CD8-positive, alpha-beta memory T cell (primary cell): ENCODE results near the gene PRKAG2. TPM values are rescaled to one million over a fixed set of nuclear protein-coding genes. Genes with fewer than 3 reads are reported as not detected.
A peak's percentile ranks its signal among the peaks of the same experiment; 100 is the strongest.
"Not testable (repeated sequence)": the region's sequence is repeated elsewhere in the genome, so short reads cannot be mapped to it uniquely, and the experiment has no call there.

Source experiments
- CTCF ChIA-PET: fragments of 350-600 bp; sonication (Branson Sonifier 250); formaldehyde crosslinking; loops from one replicate; lab custom pipeline; 2021; ENCODE audit warnings: antibody characterized with exemption; lab: Charles Lee
- POLR2A ChIA-PET: fragments of 350-600 bp; sonication (Branson Sonifier 250); formaldehyde crosslinking; loops from one replicate; lab custom pipeline; 2021; ENCODE audit warnings: antibody characterized with exemption; lab: Charles Lee
- DNase-seq, 5 donors: peaks; one replicate each; pipeline versions ENCODE4 v3.0.0 to v3.0.0-alpha.2; 2020 to 2022; ENCODE audit warnings: mixed read lengths in 1 of 5
- H3K27ac ChIP-seq: one replicate; pipeline ENCODE4 v1.7.0; 2013; ENCODE audit warnings: low read depth, mild to moderate bottlenecking, low read length, moderate library complexity
- H3K27me3 ChIP-seq: 2 replicates; pipeline ENCODE4 v1.7.0; 2013; ENCODE audit warnings: low read length, mild to moderate bottlenecking; ENCODE audit not compliant: insufficient read depth, poor library complexity, severe bottlenecking
- H3K36me3 ChIP-seq: 2 replicates; pipeline ENCODE4 v1.7.0; 2013; ENCODE audit warnings: mild to moderate bottlenecking, low read length, moderate library complexity; ENCODE audit not compliant: insufficient read depth
- H3K4me1 ChIP-seq: 2 replicates; pipeline ENCODE4 v1.7.0; 2013; ENCODE audit warnings: mild to moderate bottlenecking, low read length, moderate library complexity; ENCODE audit not compliant: insufficient read depth
- H3K4me3 ChIP-seq: 2 replicates; pipeline ENCODE4 v1.7.0; 2013; ENCODE audit warnings: mild to moderate bottlenecking, low read length
- H3K9me3 ChIP-seq: 2 replicates; pipeline ENCODE4 v1.7.0; 2013; ENCODE audit warnings: mild to moderate bottlenecking, low read length
- H3K27ac Mint-ChIP-seq, 8 donors: one replicate each; pipeline ENCODE4 v1.8.0; 2020 to 2021; ENCODE audit warnings: mixed read lengths in 8 of 8, mild to moderate bottlenecking in 6 of 8, inconsistent platforms in 3 of 8, moderate library complexity in 3 of 8
- H3K27me3 Mint-ChIP-seq, 2 donors: one replicate each; pipeline ENCODE4 v1.8.0; 2020 to 2021; ENCODE audit warnings: mixed read lengths in 2 of 2, mild to moderate bottlenecking in 1 of 2, moderate library complexity in 1 of 2
- H3K36me3 Mint-ChIP-seq, 3 donors: one replicate each; pipeline ENCODE4 v1.8.0; 2020 to 2021; ENCODE audit warnings: mixed read lengths in 3 of 3, inconsistent platforms in 1 of 3, mild to moderate bottlenecking in 1 of 3
- H3K4me1 Mint-ChIP-seq, 3 donors: one replicate each; pipeline ENCODE4 v1.8.0; 2020 to 2021; ENCODE audit warnings: mixed read lengths in 3 of 3, inconsistent platforms in 1 of 3, mild to moderate bottlenecking in 1 of 3
- H3K4me3 Mint-ChIP-seq, 7 donors: one replicate each; pipeline ENCODE4 v1.8.0; 2020 to 2021; ENCODE audit warnings: mixed read lengths in 7 of 7, mild to moderate bottlenecking in 6 of 7, moderate library complexity in 4 of 7, inconsistent platforms in 2 of 7
- H3K9me3 Mint-ChIP-seq, 5 donors: one replicate each; pipeline ENCODE4 v1.8.0; 2020 to 2022; ENCODE audit warnings: mixed read lengths in 5 of 5, mild to moderate bottlenecking in 3 of 5, moderate library complexity in 2 of 5, inconsistent platforms in 1 of 5
- polyA plus RNA-seq: library from polyadenylated mRNA; unstranded; fragments of 300-500 nt; fragmentation: Illumina TruSeq; gene quantifications from one replicate; pipeline ENCODE4 v1.2.3, GENCODE V29; 2021
- total RNA-seq, 2 experiments: library from RNA; stranded (reverse); gene quantifications; one replicate each; pipeline ENCODE4 v1.2.3, GENCODE V29; 2021

The PRKAG2 gene
- total and polyA plus RNA-seq, 3 experiments from 2014 or later: 23.1 to 31.4 (median 27.2) TPM

GRCh38 chr7:151799506-151799905 lies 77.4 kb downstream of the PRKAG2 start:
- no peak for DNase-seq
- Mint-ChIP-seq H3K4me1 (peaks cover 18 to 27% (median 22%) of the 10 kb centered on the region in 3 donors), H3K27me3 (no peaks in the 10 kb centered on the region), H3K4me3 (no peak overlapping the region), H3K9me3 (no peaks in the 10 kb centered on the region), H3K36me3 (peaks cover 0 to 4% (median 0%) of the 10 kb centered on the region in 3 donors), H3K27ac (peak overlapping the region in 1 of 8 donors; percentile 45)
- ChIA-PET CTCF (interaction anchor here (1.7 to 1.8 kb wide), 2 partner anchors 16 to 17 kb away, joined by 4 to 5 read pairs; no protein-coding TSS in a partner anchor), POLR2A (no interaction called here)
- no peaks in the 10 kb centered on the region for H3K27me3 ChIP-seq
- H3K9me3 ChIP-seq: no peaks in the 10 kb centered on the region
- H3K4me1 ChIP-seq: peaks cover 7% of the 10 kb centered on the region
- no peak overlapping the region for H3K4me3 ChIP-seq
- no peak overlapping the region for H3K27ac ChIP-seq
- H3K36me3 ChIP-seq: no peaks in the 10 kb centered on the region

- Mint-ChIP-seq H3K27me3 (no peaks in the 10 kb centered on the region), H3K9me3 (no peaks in the 10 kb centered on the region), H3K36me3 (peaks cover 0 to 2% (median 0%) of the 10 kb centered on the region in 3 donors), H3K4me3 (peak overlapping the region in 1 of 7 donors; percentile 73), H3K27ac (peak overlapping the region in 1 of 8 donors; percentile 45), H3K4me1 (peaks cover 18 to 31% (median 22%) of the 10 kb centered on the region in 3 donors)
- ChIA-PET POLR2A (no interaction called here), CTCF (interaction anchor here (1.7 to 1.8 kb wide), 2 partner anchors 15 to 17 kb away, joined by 4 to 5 read pairs; no protein-coding TSS in a partner anchor)
- H3K9me3 ChIP-seq: no peaks in the 10 kb centered on the region
- no peaks in the 10 kb centered on the region for H3K36me3 ChIP-seq
- H3K4me3 ChIP-seq: no peak overlapping the region
- H3K27ac ChIP-seq: no peak overlapping the region
- H3K4me1 ChIP-seq: peaks cover 7% of the 10 kb centered on the region
- no peaks in the 10 kb centered on the region for H3K27me3 ChIP-seq
- DNase-seq: no peak
Observed at GRCh38 chr7:151798851-151799448, 78.0 kb downstream of the PRKAG2 start.

GRCh38 chr7:151797667-151798307 lies 79.1 kb downstream of the PRKAG2 start:
- DNase-seq, H3K9me3 ChIP-seq, H3K36me3 ChIP-seq, H3K4me3 Mint-ChIP-seq, POLR2A ChIA-PET, H3K27me3 Mint-ChIP-seq, H3K27ac ChIP-seq, H3K9me3 Mint-ChIP-seq, H3K27me3 ChIP-seq, H3K36me3 Mint-ChIP-seq, H3K4me3 ChIP-seq, H3K4me1 ChIP-seq: not testable (repeated sequence)
- CTCF ChIA-PET: interaction anchor here (1.5 to 1.8 kb wide), 2 partner anchors 14 to 15 kb away, joined by 5 read pairs; no protein-coding TSS in a partner anchor
- peaks cover 18 to 31% (median 22%) of the 10 kb centered on the region in 3 donors for H3K4me1 Mint-ChIP-seq
- peak overlapping the region in 2 of 8 donors; percentile 51 to 93 for H3K27ac Mint-ChIP-seq

- H3K4me1 ChIP-seq: peaks cover 7% of the 10 kb centered on the region
- H3K4me3 ChIP-seq: no peak overlapping the region
- CTCF ChIA-PET: interaction anchor here (1.5 kb wide), 1 partner anchor 14 kb away, joined by 5 read pairs; no protein-coding TSS in a partner anchor
- DNase-seq: no peak
- POLR2A ChIA-PET: no interaction called here
- Mint-ChIP-seq H3K27me3 (peaks cover 0 to 2% of the 10 kb centered on the region in 2 donors), H3K4me3 (no peak overlapping the region), H3K9me3 (no peaks in the 10 kb centered on the region), H3K36me3 (peaks cover 0 to 2% (median 0%) of the 10 kb centered on the region in 3 donors), H3K27ac (peak overlapping the region in 2 of 8 donors; percentile 51 to 93), H3K4me1 (peaks cover 16 to 29% (median 22%) of the 10 kb centered on the region in 3 donors)
- H3K27ac ChIP-seq: no peak overlapping the region
- no peaks in the 10 kb centered on the region for H3K27me3 ChIP-seq
- no peaks in the 10 kb centered on the region for H3K9me3 ChIP-seq
- H3K36me3 ChIP-seq: no peaks in the 10 kb centered on the region
Observed at GRCh38 chr7:151796871-151797537, 79.9 kb downstream of the PRKAG2 start.

- no peaks in the 10 kb centered on the region for H3K9me3 ChIP-seq
- Mint-ChIP-seq H3K27ac (peak overlapping the region in 1 of 8 donors; percentile 21), H3K36me3 (peaks cover 0 to 2% (median 0%) of the 10 kb centered on the region in 3 donors), H3K4me3 (no peak overlapping the region), H3K9me3 (no peaks in the 10 kb centered on the region), H3K4me1 (peaks cover 16 to 29% (median 19%) of the 10 kb centered on the region in 3 donors), H3K27me3 (peaks cover 0 to 2% of the 10 kb centered on the region in 2 donors)
- H3K4me3 ChIP-seq: no peak overlapping the region
- H3K36me3 ChIP-seq: no peaks in the 10 kb centered on the region
- no peaks in the 10 kb centered on the region for H3K27me3 ChIP-seq
- H3K27ac ChIP-seq: no peak overlapping the region
- DNase-seq: no peak
- ChIA-PET POLR2A (no interaction called here), CTCF (interaction anchor here (1.2 to 1.5 kb wide), 2 partner anchors 13 to 16 kb away, joined by 3 to 5 read pairs; no protein-coding TSS in a partner anchor)
- peaks cover 7% of the 10 kb centered on the region for H3K4me1 ChIP-seq
Observed at GRCh38 chr7:151796091-151796870, 80.6 kb downstream of the PRKAG2 start.

GRCh38 chr7:151795168-151795811 lies 81.6 kb downstream of the PRKAG2 start:
- POLR2A ChIA-PET: no interaction called here
- no peak overlapping the region for H3K27ac ChIP-seq
- peak overlapping the region in 6 of 7 donors; percentile 32 to 69 (median 51) for H3K4me3 Mint-ChIP-seq

More at GRCh38 chr7:151795168-151795811, 81.6 kb downstream of the PRKAG2 start:
- DNase-seq: peak in 3 of 5 donors; percentile 16 to 38 (median 26)
- Histone ChIP-seq H3K9me3 (no peaks in the 10 kb centered on the region), H3K27me3 (no peaks in the 10 kb centered on the region), H3K36me3 (no peaks in the 10 kb centered on the region), H3K4me1 (peaks cover 7% of the 10 kb centered on the region), H3K4me3 (no peak overlapping the region)
- Mint-ChIP-seq H3K9me3 (no peaks in the 10 kb centered on the region), H3K4me1 (peaks cover 16 to 31% (median 21%) of the 10 kb centered on the region in 3 donors), H3K36me3 (peaks cover 0 to 2% (median 0%) of the 10 kb centered on the region in 3 donors), H3K27ac (peak overlapping the region in 7 of 8 donors; percentile 48 to 87 (median 61)), H3K27me3 (peaks cover 0 to 2% of the 10 kb centered on the region in 2 donors)
- CTCF ChIA-PET: interaction anchor here (0.7 to 1.7 kb wide), 4 partner anchors 12 to 35 kb away, joined by 3 to 5 read pairs (median 3); no protein-coding TSS in a partner anchor
